GM23338 (cell line): Measurements from ENCODE around the gene LYST. TPM values are rescaled to one million over a fixed set of nuclear protein-coding genes. Genes with fewer than 3 reads are reported as not detected.
A peak's percentile ranks its signal among the peaks of the same experiment; 100 is the strongest.

Source experiments
- ATAC-seq: fragments of 200-7000 bp; cut with Tn5 transposase; 3 replicates; pipeline ENCODE4 v1.9.1; 2020
- DNase-seq: peaks from one replicate; pipeline ENCODE4 v3.0.0-alpha.2; 2015; ENCODE audit warnings: low spot score
- H2AFZ ChIP-seq: fragments of 200-600 bp; sonication (generic); 2 replicates; pipeline ENCODE4 v1.8.0; 2016; ENCODE audit warnings: antibody characterized with exemption, mild to moderate bottlenecking, moderate library complexity
- H3F3A ChIP-seq: fragments of 200-600 bp; sonication (generic); replicated peaks from 2 replicates; pipeline ENCODE4 v1.8.0; 2017; ENCODE audit warnings: antibody characterized with exemption, mixed run types, low read depth
- H3K27ac ChIP-seq: fragments of 200-600 bp; sonication (generic); 2 replicates; pipeline ENCODE4 v1.6.1; 2016; ENCODE audit warnings: low read depth
- H3K27me3 ChIP-seq: fragments of 200-600 bp; sonication (generic); 2 replicates; pipeline ENCODE4 v1.8.0; 2016; ENCODE audit warnings: mild to moderate bottlenecking, mixed run types, moderate library complexity; ENCODE audit not compliant: insufficient read depth
- H3K36me3 ChIP-seq: fragments of 200-600 bp; sonication (generic); 2 replicates; pipeline ENCODE4 v1.8.0; 2016; ENCODE audit warnings: mild to moderate bottlenecking; ENCODE audit not compliant: insufficient read depth
- H3K4me1 ChIP-seq: fragments of 200-600 bp; sonication (generic); 2 replicates; pipeline ENCODE4 v1.8.0; 2016; ENCODE audit warnings: mild to moderate bottlenecking, moderate library complexity; ENCODE audit not compliant: insufficient read depth
- H3K4me2 ChIP-seq: fragments of 200-600 bp; sonication (generic); 2 replicates; pipeline ENCODE4 v1.7.1; 2017; ENCODE audit warnings: mixed run types
- H3K4me3 ChIP-seq: fragments of 200-600 bp; sonication (generic); 2 replicates; pipeline ENCODE4 v1.6.1; 2016; ENCODE audit warnings: mixed run types
- H3K79me2 ChIP-seq: fragments of 200-600 bp; sonication (generic); replicated peaks from 2 replicates; pipeline ENCODE4 v1.8.0; 2017; ENCODE audit warnings: mild to moderate bottlenecking; ENCODE audit not compliant: insufficient read depth
- H3K9me2 ChIP-seq: fragments of 200-600 bp; sonication (generic); 2 replicates; pipeline ENCODE4 v1.8.0; 2017; ENCODE audit not compliant: insufficient read depth
- H4K20me1 ChIP-seq: fragments of 200-600 bp; sonication (generic); replicated peaks from 2 replicates; pipeline ENCODE4 v1.8.0; 2017; ENCODE audit warnings: mild to moderate bottlenecking; ENCODE audit not compliant: insufficient read depth
- H3K27ac Mint-ChIP-seq: 2 replicates; pipeline ENCODE4 v1.8.0; 2020; ENCODE audit warnings: inconsistent platforms, mild to moderate bottlenecking, moderate library complexity, mixed read lengths
- H3K27me3 Mint-ChIP-seq: 3 replicates; pipeline ENCODE4 v1.8.0; 2022; ENCODE audit warnings: low read depth, mild to moderate bottlenecking, moderate library complexity, mixed read lengths, inconsistent platforms; ENCODE audit not compliant: insufficient read depth, poor library complexity
- H3K36me3 Mint-ChIP-seq: 3 replicates; pipeline ENCODE4 v1.8.0; 2021; ENCODE audit warnings: low read depth, mild to moderate bottlenecking, inconsistent platforms, moderate library complexity, mixed read lengths
- H3K4me1 Mint-ChIP-seq: 3 replicates; pipeline ENCODE4 v1.8.0; 2020; ENCODE audit warnings: mild to moderate bottlenecking, inconsistent platforms, mixed read lengths
- H3K4me3 Mint-ChIP-seq: 3 replicates; pipeline ENCODE4 v1.8.0; 2021; ENCODE audit warnings: moderate library complexity, mild to moderate bottlenecking, inconsistent platforms, mixed read lengths
- H3K9me3 Mint-ChIP-seq: 3 replicates; pipeline ENCODE4 v1.8.0; 2020; ENCODE audit warnings: moderate library complexity, mild to moderate bottlenecking, inconsistent platforms, mixed read lengths
- EZH2 ChIP-seq: fragments of 200-600 bp; sonication (generic); IDR thresholded peaks from one replicate; pipeline ENCODE4 v1.8.0; 2017; ENCODE audit warnings: antibody characterized with exemption, mild to moderate bottlenecking, low read depth; ENCODE audit not compliant: unreplicated experiment
- POLR2AphosphoS5 ChIP-seq: IDR thresholded peaks from 2 replicates; pipeline ENCODE4 v1.6.1; 2016; ENCODE audit warnings: antibody characterized with exemption, low read depth
- ZNF331 ChIP-seq: fragments of 250-450 bp; sonication (Bioruptor Pico); IDR thresholded peaks from 2 replicates; pipeline ENCODE4 v1.5.0; 2020; ENCODE audit warnings: low read depth, mild to moderate bottlenecking, moderate library complexity
- ZNF462 ChIP-seq: fragments of 250-450 bp; sonication (Bioruptor Pico); IDR thresholded peaks from 2 replicates; pipeline ENCODE4 v1.5.0; 2020; ENCODE audit warnings: mild to moderate bottlenecking, moderate library complexity
- polyA plus RNA-seq: library from polyadenylated mRNA; unstranded; fragments of >200 nt; fragmentation: Nextera tagmentation; extraction: Ambion mirVana; gene quantifications from 2 replicates; pipeline ENCODE4 v1.2.1, GENCODE V29; 2016
- total RNA-seq: library from RNA; depleted of rRNA; stranded (reverse); fragments of >200 nt; shearing (Covaris generic); gene quantifications from 2 replicates; pipeline ENCODE4 v1.2.3, GENCODE V29; 2014

The LYST gene
- total and polyA plus RNA-seq, 2 experiments from 2014 or later = 0.21 to 1.0 TPM

- Mint-ChIP-seq H3K27ac (no peak overlapping the region), H3K27me3 (peaks cover 3% of the 10 kb centered on the region), H3K4me1 (no peaks in the 10 kb centered on the region), H3K4me3 (no peak overlapping the region), H3K9me3 (no peaks in the 10 kb centered on the region), H3K36me3 (no peaks in the 10 kb centered on the region)
- 0 out of 2 replicates have a peak, but pooled peaks cover 5% of the 10 kb centered on the region for H3K4me1 ChIP-seq
- no peak overlapping the region for H3K4me2 ChIP-seq
- no peaks in the 10 kb centered on the region for H4K20me1 ChIP-seq
- DNase-seq (no peak), ATAC-seq (no peak)
- H3K36me3 ChIP-seq = no peaks in the 10 kb centered on the region
- no peaks in the 10 kb centered on the region; the same call in 1 of the 2 replicates for H3K9me2 ChIP-seq
- H2AFZ ChIP-seq = no peak overlapping the region
- no peak overlapping the region for H3K27ac ChIP-seq
- TF ChIP-seq ZNF462 (CRISPR knock-in tag) = no peak
- no peaks in the 10 kb centered on the region for H3F3A ChIP-seq
- H3K79me2 ChIP-seq = no peaks in the 10 kb centered on the region
- no peak overlapping the region for H3K4me3 ChIP-seq
- H3K27me3 ChIP-seq = no peaks in the 10 kb centered on the region
Observed at GRCh38 chr1:235817101-235817728, 49.5 kb downstream of the LYST start.

DNA sequence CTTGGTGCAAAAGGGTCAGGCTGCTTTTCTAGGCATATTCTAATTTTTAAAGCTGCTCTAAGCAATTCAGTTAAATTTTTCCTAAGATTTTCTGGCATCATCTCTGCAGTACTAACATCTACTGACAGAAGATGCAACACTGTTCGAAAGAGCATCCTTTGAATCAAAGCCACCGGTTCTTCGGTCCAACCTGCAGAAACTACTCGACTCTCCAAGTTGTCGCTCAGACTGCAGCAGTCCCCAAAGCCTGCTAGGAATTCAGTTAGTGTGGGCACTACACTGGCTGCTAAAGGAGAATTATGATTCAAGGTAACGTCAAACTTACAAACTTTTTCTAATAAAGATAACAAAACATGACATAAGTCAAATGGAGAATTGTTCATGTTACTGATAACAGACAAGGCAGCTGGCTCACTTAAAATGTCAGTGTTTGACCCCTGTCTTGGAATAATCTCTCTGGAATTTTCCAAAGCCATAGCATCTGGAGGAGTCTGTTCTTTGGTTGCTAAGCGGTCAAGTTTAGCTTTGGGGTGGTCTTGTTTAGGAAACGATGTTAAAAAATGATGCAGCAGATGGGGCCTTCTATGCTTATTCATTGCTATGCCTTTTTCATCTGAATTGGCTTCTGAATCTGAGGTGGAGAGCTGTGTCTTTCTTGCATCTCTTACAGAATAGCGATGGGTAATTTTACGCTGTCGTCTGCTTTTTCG is 56.9 kb downstream of the LYST start:
- Histone ChIP-seq H3K27ac (no peak overlapping the region), H2AFZ (no peak overlapping the region), H3K4me2 (no peak overlapping the region), H3F3A (no peaks in the 10 kb centered on the region), H3K27me3 (no peaks in the 10 kb centered on the region), H3K79me2 (no peaks in the 10 kb centered on the region), H4K20me1 (no peaks in the 10 kb centered on the region), H3K4me1 (peaks cover 11% of the 10 kb centered on the region; the same call in 1 of the 2 replicates), H3K4me3 (no peak overlapping the region), H3K9me2 (no peaks in the 10 kb centered on the region), H3K36me3 (no peaks in the 10 kb centered on the region)
- H3K4me3 Mint-ChIP-seq = no peak overlapping the region
- ATAC-seq (peak; percentile 40; the same call in 2 of the 3 replicates), DNase-seq (no peak)
- H3K27ac Mint-ChIP-seq = no peak overlapping the region
- H3K4me1 Mint-ChIP-seq = peaks cover 15% of the 10 kb centered on the region
- no peaks in the 10 kb centered on the region for H3K36me3 Mint-ChIP-seq
- H3K9me3 Mint-ChIP-seq = no peaks in the 10 kb centered on the region
- peaks cover 3% of the 10 kb centered on the region for H3K27me3 Mint-ChIP-seq
- no peak for TF ChIP-seq EZH2
- no peak for TF ChIP-seq ZNF462 (CRISPR knock-in tag)
- no peak for TF ChIP-seq POLR2AphosphoS5
- TF ChIP-seq ZNF331 = no peak
